Duodenal mucosa (tissue), 2 donors: ENCODE measurements around the gene IVD.

Source experiments
- H3K27ac ChIP-seq: one replicate; pipeline ENCODE4 v1.7.0; 2013; ENCODE audit warnings: low read depth, low read length
- H3K27me3 ChIP-seq, 2 donors: one replicate each; pipeline ENCODE4 v1.7.0; 2013; ENCODE audit warnings: low read length in 2 of 2, control low read depth in 1 of 2; ENCODE audit not compliant: insufficient read depth in 2 of 2, control insufficient read depth in 1 of 2
- H3K36me3 ChIP-seq, 2 donors: one replicate each; pipeline ENCODE4 v1.7.0; 2013; ENCODE audit warnings: low read length in 2 of 2, control low read depth in 1 of 2; ENCODE audit not compliant: insufficient read depth in 2 of 2, control insufficient read depth in 1 of 2
- H3K4me1 ChIP-seq, 2 donors: one replicate each; pipeline ENCODE4 v1.7.0; 2013; ENCODE audit warnings: low read length in 2 of 2, control low read depth in 1 of 2; ENCODE audit not compliant: insufficient read depth in 2 of 2, control insufficient read depth in 1 of 2
- H3K4me3 ChIP-seq, 2 donors: one replicate each; pipeline ENCODE4 v1.7.0; 2013; ENCODE audit warnings: low read length in 2 of 2, low read depth in 1 of 2
- H3K9ac ChIP-seq, 2 donors: one replicate each; pipeline ENCODE4 v1.7.0; 2013; ENCODE audit warnings: low read length in 2 of 2, low read depth in 1 of 2
- H3K9me3 ChIP-seq, 2 donors: one replicate each; pipeline ENCODE4 v1.7.0; 2013; ENCODE audit warnings: low read length in 2 of 2, control low read depth in 1 of 2; ENCODE audit not compliant: control insufficient read depth in 1 of 2

IVD gene

DNA sequence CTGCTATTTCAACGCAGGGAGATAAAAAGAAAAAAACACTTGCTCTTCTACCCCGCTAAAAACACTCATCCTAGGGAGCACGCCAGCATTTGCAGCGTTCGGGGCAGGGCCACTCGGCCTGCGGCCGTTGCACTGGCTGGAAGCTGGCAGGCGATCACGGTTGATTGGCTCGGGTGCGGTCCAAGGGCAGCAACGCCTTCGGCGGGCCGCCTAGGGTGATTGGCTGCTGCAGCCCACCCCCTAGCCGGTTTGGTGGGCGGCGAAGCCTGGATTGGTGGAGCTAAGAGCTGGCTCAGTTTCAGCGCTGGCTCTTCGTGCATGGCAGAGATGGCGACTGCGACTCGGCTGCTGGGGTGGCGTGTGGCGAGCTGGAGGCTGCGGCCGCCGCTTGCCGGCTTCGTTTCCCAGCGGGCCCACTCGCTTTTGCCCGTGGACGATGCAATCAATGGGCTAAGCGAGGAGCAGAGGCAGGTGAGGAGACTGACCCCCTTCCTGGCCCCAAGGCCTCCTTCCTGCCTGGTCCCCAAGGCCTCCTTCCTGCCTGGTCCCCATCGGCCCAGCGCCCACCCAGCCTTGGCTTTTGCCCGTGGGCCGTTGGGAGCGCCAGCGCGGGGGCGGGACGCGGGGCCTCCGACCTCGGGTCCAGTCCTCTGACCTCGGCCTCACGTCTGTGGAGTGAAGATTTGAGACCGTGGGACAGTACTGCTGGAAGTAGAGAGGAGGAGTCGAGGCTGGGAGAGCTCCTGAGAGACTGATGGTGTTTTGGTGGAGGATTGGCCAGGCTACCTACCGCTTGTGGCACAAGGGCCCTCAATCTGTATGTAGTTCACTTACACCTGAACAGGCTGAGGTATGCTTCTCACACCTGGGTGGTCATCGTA lies at the start of gene IVD:
Gene IVD, plus strand, starts transcription at position 295 of the 881 bp plus-strand sequence. Its CDS starts 33 bp downstream, at position 328.
- Histone ChIP-seq H3K27ac (no peak within 1 kb of the TSS), H3K36me3 (peaks cover 8 to 22% of the 10 kb centered on the region in 2 donors), H3K4me1 (peaks cover 20 to 23% of the 10 kb centered on the region in 2 donors), H3K9ac (peak within 1 kb of the TSS; percentile 85 to 95), H3K27me3 (no peaks in the 10 kb centered on the region), H3K4me3 (peak within 1 kb of the TSS; percentile 64 to 93), H3K9me3 (no peaks in the 10 kb centered on the region)

DNA sequence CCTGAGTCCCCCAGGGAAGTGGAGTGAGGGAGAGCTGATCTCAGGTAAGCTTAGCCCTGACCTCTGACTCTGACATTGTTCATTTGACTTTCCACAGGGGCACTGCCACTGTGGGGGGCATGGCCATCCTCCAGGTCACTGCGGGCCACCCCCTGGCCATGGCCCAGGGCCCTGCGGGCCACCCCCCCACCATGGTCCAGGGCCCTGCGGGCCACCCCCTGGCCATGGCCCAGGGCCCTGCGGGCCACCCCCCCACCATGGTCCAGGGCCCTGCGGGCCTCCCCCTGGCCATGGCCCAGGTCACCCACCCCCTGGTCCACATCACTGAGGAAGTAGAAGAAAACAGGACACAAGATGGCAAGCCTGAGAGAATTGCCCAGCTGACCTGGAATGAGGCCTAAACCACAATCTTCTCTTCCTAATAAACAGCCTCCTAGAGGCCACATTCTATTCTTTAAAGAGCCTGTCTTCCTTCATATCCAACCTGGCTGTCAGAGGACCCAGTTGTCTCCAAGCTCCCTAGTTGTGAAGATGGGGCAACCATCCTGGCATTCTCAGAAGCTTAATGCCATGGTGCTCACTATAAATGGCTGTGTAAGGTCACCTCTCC lies 49.5 kb upstream of the IVD start:
- no peaks in the 10 kb centered on the region for H3K27me3 ChIP-seq
- H3K4me1 ChIP-seq = peaks cover 39 to 41% of the 10 kb centered on the region in 2 donors
- no peak overlapping the region for H3K27ac ChIP-seq
- peaks cover 15 to 27% of the 10 kb centered on the region in 2 donors for H3K36me3 ChIP-seq
- peak overlapping the region in 1 of 2 donors; percentile 29 for H3K4me3 ChIP-seq
- H3K9me3 ChIP-seq = no peaks in the 10 kb centered on the region
- peak overlapping the region in 1 of 2 donors; percentile 39 for H3K9ac ChIP-seq

DNA sequence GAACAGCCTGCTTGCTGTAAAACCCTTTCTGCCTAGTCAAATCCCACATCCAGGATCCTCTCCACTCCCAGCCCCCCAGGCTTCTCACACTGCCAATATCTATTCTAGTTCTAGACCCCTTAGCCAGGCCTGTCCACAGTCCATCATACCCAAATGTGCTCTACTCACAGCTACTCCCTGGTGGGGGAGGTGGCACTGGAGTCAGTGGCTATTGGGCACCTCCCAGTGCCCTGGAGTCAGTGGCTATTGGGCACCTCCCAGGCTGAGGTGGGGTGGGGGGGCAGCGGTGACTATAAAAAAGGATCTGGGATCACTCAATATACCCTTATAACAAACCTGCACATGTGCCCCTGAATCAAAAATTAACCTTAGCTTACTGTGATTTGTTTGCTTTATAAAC lies 48.3 kb upstream of the IVD start:
- peak overlapping the region; percentile 8 to 59 for H3K4me3 ChIP-seq
- H3K9ac ChIP-seq = peak overlapping the region in 1 of 2 donors; percentile 35
- H3K4me1 ChIP-seq = peaks cover 39 to 41% of the 10 kb centered on the region in 2 donors

DNA sequence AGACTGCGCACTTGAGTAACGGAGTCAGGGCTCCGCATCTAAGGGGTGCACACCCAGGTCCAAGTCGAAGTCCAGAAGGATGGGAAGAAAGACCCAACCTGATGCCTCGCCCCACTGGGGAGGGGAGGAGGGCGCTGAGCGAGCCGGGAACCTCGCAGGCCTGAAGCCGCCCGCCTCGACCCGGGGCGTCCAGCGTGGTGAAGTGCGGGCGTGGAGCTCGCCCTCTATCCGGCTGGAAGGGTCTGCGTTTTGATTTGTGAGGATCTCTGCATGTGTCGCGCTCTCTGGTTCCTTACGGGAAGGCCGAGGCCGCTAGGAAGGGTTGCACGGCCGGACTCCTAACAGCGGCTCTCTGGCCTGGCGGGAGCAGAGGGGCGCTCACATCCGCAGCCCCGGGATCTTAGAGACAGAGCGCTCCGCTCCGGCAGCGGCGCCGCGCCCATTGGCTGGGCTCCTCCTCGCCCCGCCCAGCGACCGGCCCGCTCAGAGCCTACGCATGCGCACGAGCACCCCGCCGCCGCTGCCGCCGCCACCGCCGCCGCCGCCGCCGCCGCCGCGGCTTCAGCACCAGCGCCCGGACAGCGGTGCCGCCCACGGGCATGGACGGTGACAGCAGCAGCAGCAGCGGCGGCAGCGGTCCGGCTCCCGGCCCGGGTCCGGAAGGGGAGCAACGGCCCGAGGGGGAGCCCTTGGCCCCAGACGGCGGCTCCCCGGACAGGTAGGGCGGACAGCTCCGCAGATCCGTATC lies 47.7 kb upstream of the IVD start, which contains the start of gene DISP2:
Gene DISP2, plus strand, starts transcription at position 497 of the 748 bp plus-strand sequence. Its CDS starts 103 bp downstream, at position 600.
- H3K27me3 ChIP-seq = no peaks in the 10 kb centered on the region
- H3K4me1 ChIP-seq = peaks cover 39 to 41% of the 10 kb centered on the region in 2 donors
- H3K4me3 ChIP-seq = peak within 1 kb of the TSS; percentile 53 to 60
- H3K9me3 ChIP-seq = no peaks in the 10 kb centered on the region
- peak within 1 kb of the TSS in 1 of 2 donors; percentile 35 for H3K9ac ChIP-seq
- H3K36me3 ChIP-seq = peaks cover 15 to 27% of the 10 kb centered on the region in 2 donors
- H3K27ac ChIP-seq = no peak within 1 kb of the TSS

More for the DNA sequence above, 48.3 kb upstream of the IVD start:
- no peak overlapping the region for H3K27ac ChIP-seq
- H3K27me3 ChIP-seq = no peaks in the 10 kb centered on the region
- peaks cover 15 to 27% of the 10 kb centered on the region in 2 donors for H3K36me3 ChIP-seq
- H3K9me3 ChIP-seq = no peaks in the 10 kb centered on the region

DNA sequence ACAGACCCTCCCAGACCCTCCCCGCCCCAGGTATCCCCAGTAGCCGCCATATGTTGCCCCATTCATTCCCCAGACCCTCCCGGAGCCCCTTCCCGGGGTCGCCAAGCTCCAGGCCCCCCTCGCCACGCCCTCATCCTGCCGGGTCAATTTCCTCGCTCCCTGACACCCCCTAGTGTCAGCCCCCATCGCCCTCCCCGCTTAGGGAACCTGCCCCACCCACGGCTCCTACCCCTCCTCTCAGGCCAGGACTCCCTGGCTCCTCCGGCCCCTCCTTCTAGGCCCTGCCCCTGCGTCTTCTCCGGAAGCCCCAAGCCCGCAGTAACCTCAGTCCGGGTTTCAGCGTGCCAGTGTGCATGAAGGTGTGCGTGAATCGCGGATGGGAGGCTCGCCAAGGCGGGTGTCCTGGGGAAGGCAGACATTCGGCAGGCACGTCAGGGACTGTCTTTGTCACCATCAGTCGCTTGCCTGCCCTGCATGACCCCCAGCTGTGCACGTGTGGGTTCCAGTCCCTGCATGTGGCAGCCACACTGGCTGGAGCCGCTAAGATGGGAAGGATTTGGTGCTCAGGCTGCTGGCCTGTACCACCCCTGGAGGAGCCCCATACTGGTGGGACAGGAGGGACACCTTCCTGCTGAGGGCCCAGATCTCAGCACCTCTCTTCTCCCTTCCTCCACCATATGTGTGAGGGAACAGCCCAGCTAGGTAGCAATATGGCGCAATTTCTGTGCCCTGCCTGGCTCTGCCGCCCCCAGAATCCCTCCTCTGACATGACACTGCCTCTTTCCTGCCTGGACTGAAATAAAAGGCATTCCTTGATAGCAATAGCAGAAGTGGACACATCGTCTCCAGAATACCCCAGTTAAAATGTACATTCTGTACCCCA lies 46.9 kb upstream of the IVD start:
- H3K4me1 ChIP-seq = peaks cover 39 to 41% of the 10 kb centered on the region in 2 donors
- H3K4me3 ChIP-seq = peak overlapping the region; percentile 53 to 60
- peaks cover 15 to 24% of the 10 kb centered on the region in 2 donors for H3K36me3 ChIP-seq
- no peak overlapping the region for H3K27ac ChIP-seq
- H3K9ac ChIP-seq = no peak overlapping the region
- no peaks in the 10 kb centered on the region for H3K9me3 ChIP-seq
- H3K27me3 ChIP-seq = no peaks in the 10 kb centered on the region

DNA sequence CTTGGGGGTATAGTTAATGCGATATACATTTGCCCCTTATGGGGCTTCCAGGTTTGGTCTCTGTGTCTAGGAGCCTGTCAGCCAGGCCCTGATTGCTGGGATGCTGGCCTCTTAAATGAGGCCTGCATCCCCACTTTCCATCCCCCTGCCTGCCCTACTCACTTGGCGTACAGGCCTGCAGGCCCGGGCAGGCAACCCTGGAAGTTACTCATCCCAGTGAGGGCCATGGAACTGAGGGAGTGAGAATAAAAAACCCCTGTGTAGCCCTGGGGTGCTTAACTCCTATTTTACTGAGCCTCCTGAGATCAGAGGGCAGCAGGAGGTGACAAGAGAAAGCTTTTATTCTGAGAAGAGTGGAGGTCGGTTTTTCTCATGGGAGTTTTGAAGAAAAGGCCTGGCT lies 45.6 kb upstream of the IVD start:
- peaks cover 11 to 14% of the 10 kb centered on the region in 2 donors for H3K36me3 ChIP-seq
- no peaks in the 10 kb centered on the region for H3K9me3 ChIP-seq
- no peak overlapping the region for H3K4me3 ChIP-seq
- no peak overlapping the region for H3K9ac ChIP-seq
- H3K27me3 ChIP-seq = no peaks in the 10 kb centered on the region
- H3K27ac ChIP-seq = no peak overlapping the region
- peaks cover 26 to 29% of the 10 kb centered on the region in 2 donors for H3K4me1 ChIP-seq

DNA sequence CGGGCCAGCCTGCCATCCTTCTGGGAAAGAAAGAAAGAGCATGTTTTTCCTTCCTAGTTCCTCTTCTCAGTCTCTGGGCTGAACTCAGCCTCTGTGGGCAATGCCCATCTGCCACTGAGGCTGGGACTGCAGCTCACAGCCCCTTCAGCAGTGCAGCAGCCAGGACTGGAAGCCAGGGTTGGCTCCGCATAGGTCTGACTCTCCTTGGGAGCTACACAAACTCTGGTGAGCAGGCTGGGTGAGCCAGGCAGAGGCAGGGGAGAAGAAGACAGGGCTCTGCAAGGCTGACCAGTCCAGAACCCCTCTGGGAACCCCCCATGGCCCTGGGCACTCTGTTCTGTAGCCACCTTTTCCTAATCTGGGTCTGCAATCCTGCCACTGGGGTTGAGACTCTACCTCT lies 44.0 kb upstream of the IVD start:
- Histone ChIP-seq H3K36me3 (peaks cover under 1 to 2% of the 10 kb centered on the region in 2 donors), H3K27me3 (no peaks in the 10 kb centered on the region), H3K27ac (no peak overlapping the region), H3K4me1 (peaks cover 13 to 14% of the 10 kb centered on the region in 2 donors), H3K9me3 (no peaks in the 10 kb centered on the region), H3K9ac (no peak overlapping the region), H3K4me3 (no peak overlapping the region)

DNA sequence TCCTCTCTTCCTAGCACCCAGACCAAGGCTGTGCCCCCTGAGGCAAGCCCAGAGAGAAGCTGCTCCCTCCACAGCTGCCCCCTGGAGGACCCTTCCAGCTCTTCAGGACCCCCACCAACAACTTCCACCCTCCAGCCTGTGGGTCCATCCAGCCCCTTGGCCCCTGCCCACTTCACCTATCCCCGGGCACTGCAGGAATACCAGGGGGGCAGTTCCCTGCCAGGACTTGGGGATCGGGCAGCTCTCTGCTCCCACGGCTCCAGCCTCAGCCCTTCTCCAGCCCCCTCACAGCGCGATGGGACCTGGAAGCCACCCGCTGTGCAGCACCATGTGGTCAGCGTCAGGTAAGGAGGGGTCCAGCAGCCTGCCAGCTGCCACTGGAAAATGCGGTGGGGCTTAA lies 42.0 kb upstream of the IVD start:
- Histone ChIP-seq H3K36me3 (no peaks in the 10 kb centered on the region), H3K4me1 (peaks cover 13 to 20% of the 10 kb centered on the region in 2 donors), H3K27me3 (no peaks in the 10 kb centered on the region), H3K9ac (no peak overlapping the region), H3K27ac (no peak overlapping the region), H3K9me3 (no peaks in the 10 kb centered on the region), H3K4me3 (no peak overlapping the region)

DNA sequence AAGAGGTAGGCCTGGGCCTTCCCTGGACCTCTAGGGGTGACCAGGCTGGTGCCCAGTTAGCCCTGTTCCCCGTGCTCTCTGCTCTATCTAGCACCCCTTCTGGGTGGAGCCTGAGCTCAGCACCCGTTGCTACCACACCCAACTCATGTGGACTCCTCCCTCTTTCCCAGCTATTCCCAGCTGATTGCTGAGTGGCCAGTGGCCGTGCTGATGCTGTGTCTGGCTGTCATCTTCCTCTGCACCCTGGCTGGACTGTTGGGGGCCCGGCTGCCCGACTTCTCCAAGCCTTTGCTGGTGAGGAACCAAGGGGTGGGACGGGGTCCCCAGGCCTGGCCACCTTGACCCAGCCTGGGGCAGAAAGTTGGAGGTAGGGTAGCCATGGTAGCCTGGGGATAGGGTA lies 41.3 kb upstream of the IVD start:
- H3K4me3 ChIP-seq = no peak overlapping the region
- peaks cover 10 to 17% of the 10 kb centered on the region in 2 donors for H3K4me1 ChIP-seq
- H3K27ac ChIP-seq = no peak overlapping the region
- H3K27me3 ChIP-seq = no peaks in the 10 kb centered on the region
- no peak overlapping the region for H3K9ac ChIP-seq
- no peaks in the 10 kb centered on the region for H3K36me3 ChIP-seq
- no peaks in the 10 kb centered on the region for H3K9me3 ChIP-seq
